ENCODE results near the gene LDB3.
"Not testable (repeated sequence)": the region's sequence is repeated elsewhere in the genome, so short reads cannot be mapped to it uniquely, and the experiment has no call there.

Gene LDB3, protein sequence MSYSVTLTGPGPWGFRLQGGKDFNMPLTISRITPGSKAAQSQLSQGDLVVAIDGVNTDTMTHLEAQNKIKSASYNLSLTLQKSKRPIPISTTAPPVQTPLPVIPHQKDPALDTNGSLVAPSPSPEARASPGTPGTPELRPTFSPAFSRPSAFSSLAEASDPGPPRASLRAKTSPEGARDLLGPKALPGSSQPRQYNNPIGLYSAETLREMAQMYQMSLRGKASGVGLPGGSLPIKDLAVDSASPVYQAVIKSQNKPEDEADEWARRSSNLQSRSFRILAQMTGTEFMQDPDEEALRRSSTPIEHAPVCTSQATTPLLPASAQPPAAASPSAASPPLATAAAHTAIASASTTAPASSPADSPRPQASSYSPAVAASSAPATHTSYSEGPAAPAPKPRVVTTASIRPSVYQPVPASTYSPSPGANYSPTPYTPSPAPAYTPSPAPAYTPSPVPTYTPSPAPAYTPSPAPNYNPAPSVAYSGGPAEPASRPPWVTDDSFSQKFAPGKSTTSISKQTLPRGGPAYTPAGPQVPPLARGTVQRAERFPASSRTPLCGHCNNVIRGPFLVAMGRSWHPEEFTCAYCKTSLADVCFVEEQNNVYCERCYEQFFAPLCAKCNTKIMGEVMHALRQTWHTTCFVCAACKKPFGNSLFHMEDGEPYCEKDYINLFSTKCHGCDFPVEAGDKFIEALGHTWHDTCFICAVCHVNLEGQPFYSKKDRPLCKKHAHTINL

GRCh38 chr10:86668297-86669165 is at the start of gene LDB3:
LDB3 (plus strand) TSS chr10:86668511; CDS start chr10:86668692, 181 bp downstream.
- DNase-seq, result no peak

GRCh38 chr10:86628311-86628710 is 40.0 kb upstream of the LDB3 start:
- no peak for DNase-seq

DNA sequence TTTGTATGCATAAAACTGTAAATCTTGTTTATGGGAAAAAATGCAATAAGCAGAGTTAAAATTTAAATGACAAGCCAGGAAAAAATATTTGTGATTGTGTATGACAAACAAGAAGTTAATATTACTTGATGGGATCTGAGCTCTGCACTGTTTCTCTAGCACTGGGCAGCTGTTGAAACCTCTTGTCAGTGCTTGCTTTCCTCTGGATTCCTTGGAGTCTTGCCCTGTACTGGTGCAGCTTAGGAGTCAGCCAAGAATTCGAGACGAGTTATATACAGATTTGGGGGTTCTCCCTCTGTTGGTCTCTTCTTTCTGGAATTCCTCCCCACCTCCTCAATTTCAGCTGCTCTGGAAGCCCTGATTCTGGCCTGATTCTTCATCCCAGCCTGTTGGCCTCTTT is 38.2 kb upstream of the LDB3 start:
- DNase-seq, result no peak

- peak; percentile 13 for DNase-seq
These were observed 36.1 kb upstream of the LDB3 start for GRCh38 chr10:86632009-86632800.

DNA sequence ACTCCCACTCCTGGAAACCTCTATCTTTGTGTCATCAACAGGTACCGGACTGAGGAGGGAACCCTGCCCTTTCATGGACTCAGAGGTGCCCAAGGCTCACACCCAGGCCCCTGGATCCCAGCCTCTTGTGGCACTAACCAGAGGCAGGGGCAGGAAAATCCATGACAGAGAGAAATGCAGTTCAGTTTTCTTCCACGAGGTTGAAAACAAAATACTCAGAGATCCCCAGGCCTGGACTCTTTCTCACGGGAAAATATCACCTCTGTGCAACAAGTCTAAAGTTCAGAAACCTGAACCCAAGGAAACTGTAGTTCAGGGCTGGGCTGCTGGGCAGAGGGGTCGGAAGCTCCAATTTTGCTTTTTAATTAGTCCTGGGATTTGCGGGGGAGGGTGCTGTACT is 35.4 kb upstream of the LDB3 start:
- no peak for DNase-seq

DNA sequence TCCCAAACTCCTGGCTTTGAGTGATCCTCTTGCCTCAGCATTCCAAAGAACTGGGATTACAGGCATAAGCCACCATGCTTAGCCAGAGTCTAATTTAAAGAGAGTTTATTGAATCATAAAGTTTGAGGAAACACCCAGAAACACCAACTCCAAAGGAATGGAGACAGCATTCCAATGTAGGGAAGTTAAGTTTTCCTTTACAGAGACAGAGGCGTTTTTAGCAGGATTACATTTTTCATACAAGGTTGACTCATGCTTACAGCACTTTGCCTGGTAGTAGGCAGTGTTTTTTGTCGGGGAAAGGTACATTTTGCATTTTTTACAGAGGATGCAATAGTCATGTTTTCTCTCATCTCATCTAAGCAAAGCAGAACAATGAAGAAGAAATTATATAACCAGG is 32.9 kb upstream of the LDB3 start:
- no peak for DNase-seq

- DNase-seq, result no peak
These were observed 32.0 kb upstream of the LDB3 start for GRCh38 chr10:86636311-86636710.

DNA sequence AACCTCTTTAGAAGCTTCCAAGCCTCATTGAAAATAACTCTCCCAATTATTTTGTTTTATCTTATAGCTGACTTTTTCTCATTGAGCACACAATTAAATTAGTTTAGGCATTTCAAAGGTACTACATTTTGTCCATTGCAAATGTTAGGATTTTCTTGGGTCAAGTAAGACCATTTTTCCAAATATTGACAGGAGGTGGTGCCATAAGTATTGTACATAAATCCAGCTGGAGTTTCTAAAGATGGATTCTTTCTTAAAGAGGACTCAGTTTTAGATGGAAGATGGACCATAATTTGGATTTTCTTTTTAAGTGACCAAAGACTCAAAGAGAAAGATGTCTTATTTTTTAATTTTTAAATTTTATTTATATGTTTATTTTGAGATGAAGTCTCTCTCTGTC is 26.3 kb upstream of the LDB3 start:
- no peak for DNase-seq

DNA sequence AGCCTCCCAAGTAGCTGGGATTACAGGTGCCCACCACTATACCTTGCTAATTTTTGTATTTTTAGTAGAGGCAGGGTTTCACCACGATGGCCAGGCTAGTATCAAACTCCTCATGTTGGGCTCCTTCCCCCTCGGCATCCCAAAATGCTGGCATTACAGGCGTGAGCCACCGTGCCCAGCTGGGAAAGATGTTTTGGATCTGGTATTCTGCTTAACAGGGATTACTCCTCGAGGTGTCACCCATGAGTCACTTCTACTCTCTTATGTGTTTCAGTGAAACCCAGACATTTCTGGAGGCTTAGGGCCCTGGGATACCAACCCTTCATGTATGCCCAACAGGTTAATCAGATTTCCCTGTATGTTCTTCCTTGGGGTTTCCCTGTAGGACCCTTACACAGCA is 25.8 kb upstream of the LDB3 start:
- no peak for DNase-seq

DNA sequence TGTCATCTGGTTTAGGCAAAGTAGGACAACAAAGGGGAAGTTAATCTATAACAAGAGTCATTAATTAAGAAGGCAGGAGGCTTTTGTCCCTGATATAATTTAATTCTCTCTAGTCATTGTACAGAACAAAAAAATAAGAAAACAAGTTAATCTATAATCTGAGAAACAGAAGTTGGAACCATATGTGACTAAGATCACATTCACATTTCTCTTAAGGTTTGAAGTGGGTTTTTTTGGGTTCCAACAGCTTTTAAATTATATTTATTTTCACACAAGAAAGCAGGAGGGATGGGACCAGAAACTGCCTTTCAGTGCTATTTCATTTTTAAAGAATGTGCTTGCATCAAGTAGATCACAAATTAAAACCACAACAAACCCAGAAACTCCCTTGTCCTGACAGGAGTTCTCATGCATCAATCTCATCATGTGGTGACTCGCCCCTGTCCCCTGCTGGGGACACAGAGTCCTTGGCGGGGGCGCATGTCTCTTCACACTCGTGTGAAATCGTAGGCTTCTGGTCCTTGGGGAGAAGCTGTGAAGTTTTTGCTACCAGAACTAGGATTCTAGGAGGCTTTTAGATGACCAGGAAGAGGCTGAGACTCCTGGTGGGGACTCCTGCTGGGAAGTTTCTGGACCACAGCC is 24.0 kb upstream of the LDB3 start:
- peak; percentile 46 for DNase-seq

DNA sequence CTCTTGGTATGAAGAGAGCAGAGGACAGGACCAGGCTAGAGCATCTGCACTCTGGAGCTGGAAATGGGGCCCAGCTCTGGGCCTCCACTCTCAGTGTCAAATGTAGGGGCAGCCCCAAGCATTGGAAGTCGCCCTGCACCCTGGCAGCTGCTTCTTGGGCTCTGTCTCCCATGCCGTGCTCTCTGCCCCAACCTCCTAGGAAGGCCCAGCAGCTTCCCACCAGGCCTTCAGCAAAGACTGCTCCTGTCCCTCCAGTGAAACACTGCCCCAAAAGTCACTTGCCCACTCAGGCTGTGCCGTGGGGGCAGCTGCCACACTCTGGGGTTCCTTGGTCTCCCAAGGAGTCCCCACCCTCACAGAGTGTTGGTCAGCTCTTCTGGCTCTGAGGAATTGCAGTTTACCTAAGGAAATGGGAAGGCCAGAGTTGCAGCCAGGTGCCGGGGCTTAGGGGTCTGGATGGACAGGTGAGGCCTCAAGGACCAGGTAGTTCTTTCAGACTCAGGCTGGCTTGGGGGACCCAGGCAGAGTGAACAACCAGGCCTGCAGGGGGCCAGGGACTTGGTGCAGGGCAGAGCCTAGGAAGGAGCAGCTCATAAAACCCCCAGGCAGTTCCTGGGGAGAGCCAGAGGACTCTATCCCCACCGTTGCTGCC is 23.4 kb upstream of the LDB3 start:
- DNase-seq, result no peak

GRCh38 chr10:86645621-86646165 is 22.6 kb upstream of the LDB3 start:
- not testable (repeated sequence) for DNase-seq

DNA sequence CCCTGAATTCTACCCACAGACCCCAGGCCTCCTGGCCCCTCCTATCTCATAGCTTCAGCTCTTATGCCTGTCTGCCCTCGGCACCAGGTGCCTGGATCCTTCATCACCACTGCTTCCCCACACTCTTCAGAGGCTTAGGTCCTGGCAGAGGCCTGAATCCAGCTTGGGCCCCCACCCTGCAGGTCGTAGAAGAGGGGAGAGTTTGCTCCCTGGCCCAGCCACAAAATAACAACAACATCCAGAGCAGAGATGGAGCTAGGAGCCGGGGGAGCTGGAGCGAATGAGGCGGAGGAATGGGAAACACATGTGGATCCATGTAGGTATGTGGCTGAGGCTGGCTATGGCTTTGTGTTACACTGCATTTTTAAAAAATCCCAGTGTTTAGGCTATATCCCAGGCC is 21.8 kb upstream of the LDB3 start:
- no peak for DNase-seq

DNA sequence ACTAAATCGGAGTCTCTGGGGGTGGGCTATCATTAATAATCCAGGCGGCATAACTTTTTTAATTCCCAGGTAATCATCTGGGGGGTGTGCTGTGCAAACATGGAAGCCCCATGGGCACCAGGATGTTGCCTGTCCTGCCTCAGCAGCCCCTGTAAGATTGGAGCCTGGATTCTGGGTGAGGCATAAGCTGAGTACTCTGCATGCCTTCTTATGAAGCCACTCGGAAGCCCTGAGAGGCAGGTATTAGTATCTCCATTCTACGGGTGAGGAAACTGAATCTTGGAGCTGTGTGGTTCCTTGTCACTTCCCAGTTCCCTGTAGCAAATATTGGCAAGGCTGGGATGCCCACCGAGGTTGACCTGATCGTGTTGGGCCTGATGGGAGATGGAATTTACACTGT is 21.4 kb upstream of the LDB3 start:
- no peak for DNase-seq

- DNase-seq, result peak; percentile 1
These were observed 20.3 kb upstream of the LDB3 start for GRCh38 chr10:86647773-86648703.

- DNase-seq, result peak; percentile 1
These were observed 19.4 kb upstream of the LDB3 start for GRCh38 chr10:86648704-86649427.

- DNase-seq, result no peak
These were observed 18.7 kb upstream of the LDB3 start for GRCh38 chr10:86649471-86650150.

DNA sequence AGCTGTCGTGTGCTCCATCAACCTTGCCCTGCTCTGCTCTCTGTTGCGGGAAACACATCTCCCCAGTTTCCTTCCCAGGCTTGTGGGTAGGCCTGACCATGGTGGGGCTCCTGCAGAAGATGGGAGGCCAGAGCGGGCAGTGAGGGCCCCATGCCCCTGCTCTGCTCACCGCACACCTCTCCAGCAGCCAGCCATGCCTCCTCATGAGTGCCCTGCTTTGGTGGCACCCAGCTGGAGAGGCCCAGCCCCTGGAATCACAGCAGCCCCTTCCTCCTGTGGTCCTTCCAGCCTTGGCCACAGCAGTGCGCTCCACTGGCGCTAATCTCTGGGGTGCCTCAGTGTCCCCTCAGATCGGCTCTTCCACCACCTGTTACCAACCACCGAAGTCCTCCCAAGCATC is 18.2 kb upstream of the LDB3 start:
- DNase-seq, result no peak

DNA sequence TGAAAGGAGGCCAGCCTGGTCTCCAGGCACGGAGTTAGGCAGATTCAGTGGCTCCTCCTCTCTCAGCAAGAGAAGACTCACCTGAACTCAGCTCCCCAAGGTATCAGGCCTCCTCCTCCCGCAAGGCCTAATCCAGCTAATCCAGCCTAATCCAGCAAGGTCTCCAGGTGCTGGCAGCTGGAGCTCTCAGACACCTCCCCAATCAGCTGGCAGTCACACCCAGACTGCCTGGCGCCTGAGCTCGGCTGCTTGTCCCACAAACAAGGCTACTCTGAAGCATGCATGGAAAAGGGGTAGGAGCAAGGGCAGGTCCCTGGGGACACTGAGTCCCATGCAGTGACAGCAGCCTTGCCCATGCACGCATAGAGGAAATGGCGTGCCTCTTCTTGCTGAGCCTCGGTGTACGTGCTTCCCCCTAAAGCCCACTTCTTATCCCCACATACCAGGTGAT is 17.3 kb upstream of the LDB3 start:
- DNase-seq, result peak; percentile 1

Measured in activated CD4-positive, alpha-beta T cell treated with anti-CD3 and anti-CD28 coated beads for 48 hours (primary cell).